Omental fat pad (tissue), 4 donors: Measurements from ENCODE around the gene SLC4A7. TPM values are rescaled to one million over a fixed set of nuclear protein-coding genes. Genes with fewer than 3 reads are reported as not detected.
"Not testable (repeated sequence)": the region's sequence is repeated elsewhere in the genome, so short reads cannot be mapped to it uniquely, and the experiment has no call there.

ENCODE experiments used
- ATAC-seq: fragments of 150-250 bp; one replicate; pipeline ENCODE4 v1.9.1; 2016; ENCODE audit warnings: mild to moderate bottlenecking, moderate library complexity; ENCODE audit not compliant: low FRiP score
- DNase-seq: peaks from one replicate; pipeline ENCODE4 v3.0.0-alpha.2; 2019; ENCODE audit warnings: low spot score
- total RNA-seq, 4 donors: library from RNA; depleted of rRNA; stranded (reverse); fragments of >200 nt; gene quantifications; one replicate each; pipeline ENCODE4 v1.1.0, GENCODE V29; 2016
- TF ChIP-seq, protein P1 (sequence below), 3 donors: fragments of 450-650 bp; IDR thresholded peaks; one replicate each; pipeline ENCODE4 v1.5.1; 2016 to 2017; ENCODE audit warnings: antibody characterized with exemption in 3 of 3, mild to moderate bottlenecking in 3 of 3, moderate library complexity in 2 of 3

The SLC4A7 gene
- total RNA-seq, 4 donors from 2014 or later = 25.4 to 101 (median 33.9) TPM

DNA sequence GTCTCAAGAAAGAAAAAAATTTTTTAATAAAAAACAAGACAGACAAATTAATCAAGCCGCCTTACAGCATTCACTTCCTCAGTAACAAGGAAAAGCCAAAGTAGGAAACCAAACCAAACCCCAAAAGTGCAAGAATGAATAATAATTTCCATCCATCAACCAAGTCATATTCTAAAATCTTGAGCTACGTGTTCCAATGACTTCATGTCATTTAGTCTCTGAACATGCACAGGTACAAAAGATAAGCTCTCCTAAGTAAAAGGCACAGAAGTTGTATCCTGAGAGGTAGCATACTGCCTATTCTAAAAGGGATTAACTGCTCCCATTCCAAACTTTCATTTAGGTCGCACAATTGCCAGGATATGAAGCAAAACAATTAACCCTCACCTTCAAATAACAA lies 29.7 kb downstream of the SLC4A7 start:
- TF ChIP-seq, protein P1, sequence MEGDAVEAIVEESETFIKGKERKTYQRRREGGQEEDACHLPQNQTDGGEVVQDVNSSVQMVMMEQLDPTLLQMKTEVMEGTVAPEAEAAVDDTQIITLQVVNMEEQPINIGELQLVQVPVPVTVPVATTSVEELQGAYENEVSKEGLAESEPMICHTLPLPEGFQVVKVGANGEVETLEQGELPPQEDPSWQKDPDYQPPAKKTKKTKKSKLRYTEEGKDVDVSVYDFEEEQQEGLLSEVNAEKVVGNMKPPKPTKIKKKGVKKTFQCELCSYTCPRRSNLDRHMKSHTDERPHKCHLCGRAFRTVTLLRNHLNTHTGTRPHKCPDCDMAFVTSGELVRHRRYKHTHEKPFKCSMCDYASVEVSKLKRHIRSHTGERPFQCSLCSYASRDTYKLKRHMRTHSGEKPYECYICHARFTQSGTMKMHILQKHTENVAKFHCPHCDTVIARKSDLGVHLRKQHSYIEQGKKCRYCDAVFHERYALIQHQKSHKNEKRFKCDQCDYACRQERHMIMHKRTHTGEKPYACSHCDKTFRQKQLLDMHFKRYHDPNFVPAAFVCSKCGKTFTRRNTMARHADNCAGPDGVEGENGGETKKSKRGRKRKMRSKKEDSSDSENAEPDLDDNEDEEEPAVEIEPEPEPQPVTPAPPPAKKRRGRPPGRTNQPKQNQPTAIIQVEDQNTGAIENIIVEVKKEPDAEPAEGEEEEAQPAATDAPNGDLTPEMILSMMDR (IDR thresholded peaks at IDR 0.05) = no peak
- DNase-seq = no peak
- no peak for ATAC-seq

DNA sequence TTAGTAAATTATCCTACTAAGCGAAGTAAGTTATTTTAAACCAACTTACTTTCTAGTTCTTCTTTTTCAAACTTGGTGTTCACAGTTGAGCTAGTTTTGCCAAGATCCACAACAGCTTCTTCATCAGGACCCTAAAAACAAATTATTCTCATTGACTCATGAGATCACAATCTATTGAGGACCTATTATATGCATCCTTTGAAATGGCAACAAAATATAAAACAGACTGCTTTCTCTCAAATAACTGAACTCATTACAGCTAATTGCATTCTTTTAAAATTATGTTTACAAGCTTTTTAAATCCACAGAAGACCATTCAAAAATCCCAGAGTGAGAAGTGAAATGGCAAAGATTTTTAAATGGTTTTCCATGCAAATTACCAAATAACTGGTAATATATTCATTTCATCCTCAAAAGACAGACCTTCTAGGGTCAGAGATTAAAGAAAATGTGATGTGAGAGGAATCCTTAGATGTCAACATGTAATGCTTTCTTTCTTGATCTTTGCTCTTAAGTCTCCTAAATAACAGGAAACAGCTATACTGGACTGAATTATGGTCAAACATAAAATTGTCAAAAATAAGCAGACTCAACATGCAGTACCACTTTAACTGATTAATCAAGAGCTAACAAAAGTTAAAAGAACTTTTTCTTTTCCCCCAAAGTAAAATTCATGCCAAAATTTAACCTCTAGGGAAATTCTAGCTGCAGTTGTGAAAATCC lies 31.7 kb downstream of the SLC4A7 start:
- TF ChIP-seq, protein P1 (IDR thresholded peaks at IDR 0.05) = no peak
- no peak for DNase-seq
- no peak for ATAC-seq

DNA sequence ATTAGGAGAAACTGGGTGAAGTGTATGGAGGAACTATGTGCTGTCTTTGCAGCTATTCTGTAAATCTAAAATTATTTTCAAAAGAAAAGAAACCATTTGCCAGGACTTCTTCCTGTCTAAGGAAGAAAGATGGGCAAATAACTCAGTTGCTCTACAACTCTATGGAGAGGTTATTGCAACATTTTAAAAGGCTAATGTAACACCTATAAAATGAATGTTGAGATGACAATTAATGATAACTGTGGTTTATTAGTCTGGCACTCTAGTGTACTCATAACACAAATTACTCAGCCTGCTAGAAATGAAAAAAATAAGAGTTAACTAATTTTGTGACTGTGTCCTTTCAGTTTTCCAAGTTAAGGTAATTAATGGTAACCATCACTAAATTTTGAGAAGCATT lies 32.3 kb downstream of the SLC4A7 start:
- DNase-seq = no peak
- ATAC-seq = no peak
- TF ChIP-seq, protein P1 (IDR thresholded peaks at IDR 0.05) = no peak

DNA sequence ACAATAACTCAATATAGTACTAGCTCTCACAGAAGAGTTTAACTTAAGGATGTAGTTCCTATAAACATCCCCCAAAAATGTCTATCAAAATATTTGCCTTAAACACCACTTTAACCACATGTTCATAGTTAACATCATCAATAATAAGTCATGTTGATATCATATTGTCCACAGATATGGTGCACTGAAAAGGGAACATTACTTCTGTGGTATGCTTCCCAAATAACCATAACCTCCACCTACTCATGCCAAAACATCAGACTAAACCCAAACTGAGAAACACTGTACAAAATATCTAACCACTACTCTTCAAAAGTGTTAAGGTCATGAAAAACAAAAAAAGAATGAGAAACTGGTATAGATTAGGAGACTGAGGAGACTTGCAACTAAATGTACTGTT lies 32.9 kb downstream of the SLC4A7 start:
- DNase-seq (no peak), ATAC-seq (no peak)
- TF ChIP-seq, protein P1 (IDR thresholded peaks at IDR 0.05) = no peak

DNA sequence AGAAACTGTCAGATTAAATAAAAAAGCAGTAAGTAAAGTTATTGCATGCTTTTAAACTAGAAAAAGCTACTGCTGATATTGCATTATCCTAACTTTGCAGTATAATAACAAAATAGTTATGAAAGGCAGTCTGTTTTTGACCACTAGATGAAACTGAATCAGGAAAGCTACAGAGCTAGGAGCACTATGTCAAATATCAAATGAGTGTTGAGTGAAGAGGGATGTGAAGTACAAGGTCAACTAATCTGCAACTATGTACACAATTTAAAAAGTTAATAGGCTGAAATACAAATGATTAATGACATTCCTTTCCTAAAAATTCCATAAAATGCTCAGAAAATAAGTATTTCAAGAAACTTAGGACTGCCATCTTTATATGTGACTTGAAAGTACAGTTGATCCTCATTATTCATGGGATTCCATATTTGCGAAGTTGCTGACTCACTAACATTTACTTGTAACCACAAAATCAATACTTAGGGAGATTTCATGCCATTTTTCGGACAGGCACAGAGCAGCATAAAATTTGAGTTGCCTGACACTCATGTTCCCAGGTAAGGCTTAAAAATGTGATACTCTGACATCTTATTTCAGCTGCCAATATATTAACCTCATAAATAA lies 34.5 kb downstream of the SLC4A7 start:
- ATAC-seq (no peak), DNase-seq (no peak)
- TF ChIP-seq, protein P1 (IDR thresholded peaks at IDR 0.05) = no peak

DNA sequence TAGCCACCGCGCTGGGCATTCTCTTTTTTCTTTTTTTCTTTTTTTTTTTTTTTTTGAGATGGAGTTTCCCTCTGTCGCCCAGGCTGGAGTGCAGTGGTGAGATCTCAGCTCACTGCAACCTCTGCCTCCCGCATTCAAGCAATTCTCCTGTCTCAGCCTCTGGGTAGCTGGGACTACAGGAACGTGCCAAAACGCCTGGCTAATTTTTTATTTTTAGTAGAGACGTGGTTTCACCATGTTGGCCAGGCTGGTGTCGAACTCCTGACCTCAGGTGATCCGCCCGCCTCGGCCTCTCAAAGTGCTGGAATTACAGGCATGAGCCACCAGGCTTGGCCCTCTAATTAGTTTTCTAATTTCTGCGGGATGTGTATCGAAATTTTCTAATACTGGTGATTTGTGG lies 41.2 kb downstream of the SLC4A7 start:
- not testable (repeated sequence) for ATAC-seq, DNase-seq

DNA sequence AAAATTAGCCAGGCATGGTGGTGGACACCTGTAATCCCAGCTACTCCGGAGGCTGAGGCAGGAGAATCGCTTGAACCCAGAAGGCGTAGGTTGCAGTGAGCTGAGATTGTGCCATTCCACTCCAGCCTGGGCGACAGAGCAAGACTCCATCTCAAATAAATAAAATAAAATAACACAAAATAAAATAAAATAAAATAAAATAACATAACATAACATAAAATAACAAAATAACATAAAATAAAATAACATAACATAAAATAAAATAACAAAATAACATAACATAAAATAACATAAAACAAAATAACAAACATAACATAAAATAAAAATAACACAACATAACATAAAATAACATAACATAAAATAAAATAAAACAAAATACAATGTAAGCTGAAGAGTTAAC lies 45.8 kb downstream of the SLC4A7 start:
- not testable (repeated sequence) for ATAC-seq, DNase-seq

DNA sequence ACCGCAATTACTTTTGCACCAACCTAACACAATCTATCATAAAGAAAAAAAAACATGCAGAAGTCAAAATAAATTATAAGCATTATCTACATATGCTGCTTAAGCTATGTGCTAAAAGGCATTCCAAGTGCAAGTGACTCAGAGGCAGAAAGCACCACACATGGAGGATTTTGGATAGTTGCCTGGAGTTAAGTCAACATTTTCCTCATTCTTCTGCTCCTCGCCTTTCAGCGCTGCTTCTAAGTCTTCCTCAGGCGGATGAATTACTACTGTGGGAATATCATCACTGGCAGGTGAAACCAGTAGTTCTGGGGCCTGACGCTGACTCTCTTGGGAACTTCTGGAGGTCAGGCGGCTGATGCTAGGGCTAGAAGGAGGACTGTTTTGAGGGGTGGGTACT lies 53.1 kb downstream of the SLC4A7 start:
- DNase-seq (no peak), ATAC-seq (peak; percentile 81)
- TF ChIP-seq, protein P1 (IDR thresholded peaks at IDR 0.05) = no peak
